Erythroblast (primary cell): ENCODE results near the gene SREBF2.

ENCODE experiments used
- GATA1 ChIP-seq: IDR thresholded peaks from 2 replicates; pipeline ENCODE4 v1.6.1; 2011; ENCODE audit warnings: low read depth, mild to moderate bottlenecking, control low read depth, low read length, moderate library complexity
- POLR2A ChIP-seq: IDR thresholded peaks from 2 replicates; pipeline ENCODE4 v1.6.1; 2011; ENCODE audit warnings: mild to moderate bottlenecking, low read length

GRCh38 chr22:41907436-41908401, 74.8 kb downstream of the SREBF2 start:
- TF ChIP-seq POLR2A (no peak), GATA1 (no peak)
